Breast epithelium (tissue), 3 donors: ENCODE results near the gene PLPP3.

Experiments
- CTCF ChIP-seq, 3 donors: fragments of 450-650 bp; IDR thresholded peaks; one replicate each; pipeline ENCODE4 v1.5.1; 2016 to 2017; ENCODE audit warnings: antibody characterized with exemption in 3 of 3, mild to moderate bottlenecking in 3 of 3, moderate library complexity in 3 of 3
- POLR2A ChIP-seq: fragments of 450-650 bp; IDR thresholded peaks from one replicate; pipeline ENCODE4 v1.6.1; 2016; ENCODE audit warnings: antibody characterized with exemption, mild to moderate bottlenecking, moderate library complexity
- POLR2AphosphoS5 ChIP-seq, 3 donors: sonication (generic); formaldehyde crosslinking; IDR thresholded peaks; one replicate each; pipeline ENCODE4 v1.6.1; 2017; ENCODE audit warnings: antibody characterized with exemption in 3 of 3

GRCh38 chr1:56566994-56567393 is 12.4 kb downstream of the PLPP3 start:
- TF ChIP-seq CTCF (IDR thresholded peaks at IDR 0.05) (no peak), POLR2A (no peak), POLR2AphosphoS5 (IDR thresholded peaks at IDR 0.05) (no peak)
